AG04450 (cell line): ENCODE data around the gene TAS2R7. TPM values are rescaled to one million over a fixed set of nuclear protein-coding genes. Genes with fewer than 3 reads are reported as not detected.

ENCODE experiments used
- CTCF ChIA-PET: fragments of 300-600, 350-600 bp; formaldehyde crosslinking; extraction: SDS; loops from one replicate; lab custom pipeline; 2022; ENCODE audit warnings: antibody characterized with exemption, inconsistent platforms; lab: Charles Lee
- POLR2A ChIA-PET: fragments of 350-600 bp; formaldehyde crosslinking; extraction: SDS; loops from one replicate; lab custom pipeline; 2021; ENCODE audit warnings: antibody characterized with exemption, inconsistent platforms; lab: Yijun Ruan, JAX
- DNase-seq: peaks from one replicate; pipeline ENCODE4 v3.0.0-alpha.2; 2011; ENCODE audit warnings: low read depth, low spot score
- H3K27ac ChIP-seq: one replicate; pipeline ENCODE4 v1.5.1; 2012; ENCODE audit warnings: low read depth, low read length, control low read depth
- H3K27me3 ChIP-seq: one replicate; pipeline ENCODE4 v1.6.0; 2012; ENCODE audit warnings: low read length; ENCODE audit not compliant: control insufficient read depth, insufficient read depth
- H3K4me3 ChIP-seq: 2 replicates; pipeline ENCODE4 v1.5.1; 2011; ENCODE audit warnings: mild to moderate bottlenecking, low read depth, low read length, control low read depth
- H3K9me3 ChIP-seq: 2 replicates; pipeline ENCODE4 v1.5.1; 2012; ENCODE audit warnings: low read length; ENCODE audit not compliant: control insufficient read depth, insufficient read depth
- CTCF ChIP-seq: IDR thresholded peaks from 2 replicates; pipeline ENCODE4 v1.5.1; 2011; ENCODE audit warnings: low read depth, low read length, control low read depth, inconsistent platforms
- polyA plus RNA-seq: library from polyadenylated mRNA; depleted of rRNA; stranded (reverse); fragments of >200 nt; gene quantifications from 2 replicates; pipeline ENCODE4 v1.2.3, GENCODE V29; 2011

The TAS2R7 gene
- polyA plus RNA-seq, 1 experiment = not detected

- Histone ChIP-seq H3K9me3 (no peaks in the 10 kb centered on the region), H3K27me3 (no peaks in the 10 kb centered on the region), H3K4me3 (no peak overlapping the region), H3K27ac (no peak overlapping the region)
- no peak for TF ChIP-seq CTCF
- ChIA-PET CTCF (interaction anchor here (1.1 kb wide), 1 partner anchor 416 kb away, joined by 6 read pairs; no protein-coding TSS in a partner anchor), POLR2A (no interaction called here)
- no peak for DNase-seq
These were observed 19.2 kb downstream of the TAS2R7 start for GRCh38 chr12:10783252-10783651.

- Histone ChIP-seq H3K27ac (no peak overlapping the region), H3K4me3 (no peak overlapping the region), H3K27me3 (no peaks in the 10 kb centered on the region), H3K9me3 (no peaks in the 10 kb centered on the region)
- ChIA-PET CTCF (interaction anchor here (0.8 to 2.4 kb wide), 4 partner anchors 8 to 707 kb away, joined by 4 to 8 read pairs (median 6); no protein-coding TSS in a partner anchor), POLR2A (no interaction called here)
- no peak for DNase-seq
- no peak for TF ChIP-seq CTCF
These were observed 23.3 kb downstream of the TAS2R7 start for GRCh38 chr12:10779103-10779502.

GRCh38 chr12:10771132-10771733, 31.2 kb downstream of the TAS2R7 start:
- TF ChIP-seq CTCF = peak; percentile 65
- CTCF ChIA-PET = interaction anchor here (0.6 to 10.5 kb wide), 22 partner anchors 8 to 1020 kb away, joined by 3 to 200 read pairs (median 4); partner anchors contain the start of gene SMIM10L1
- no peak overlapping the region for H3K27ac ChIP-seq

GRCh38 chr12:10759657-10760056, 42.8 kb downstream of the TAS2R7 start:
- no peak for DNase-seq
- Histone ChIP-seq H3K27me3 (peaks cover 4% of the 10 kb centered on the region), H3K4me3 (no peak overlapping the region), H3K9me3 (peaks cover 8% of the 10 kb centered on the region; the same call in 1 of the 2 replicates), H3K27ac (no peak overlapping the region)
- POLR2A ChIA-PET = no interaction called here
- no peak for TF ChIP-seq CTCF
- CTCF ChIA-PET = interaction anchor here (0.6 to 2.2 kb wide), 5 partner anchors 10 to 727 kb away, joined by 4 to 16 read pairs (median 8); no protein-coding TSS in a partner anchor

More at GRCh38 chr12:10771132-10771733, 31.2 kb downstream of the TAS2R7 start:
- Histone ChIP-seq H3K27me3 (peaks cover 6% of the 10 kb centered on the region), H3K9me3 (no peaks in the 10 kb centered on the region), H3K4me3 (no peak overlapping the region)
- POLR2A ChIA-PET = no interaction called here
- peak; percentile 18 for DNase-seq

- Histone ChIP-seq H3K9me3 (peaks cover 8% of the 10 kb centered on the region; the same call in 1 of the 2 replicates), H3K27ac (no peak overlapping the region), H3K27me3 (peaks cover 4% of the 10 kb centered on the region), H3K4me3 (no peak overlapping the region)
- ChIA-PET POLR2A (no interaction called here), CTCF (no interaction called here)
- DNase-seq = no peak
- no peak for TF ChIP-seq CTCF
These were observed 46.2 kb downstream of the TAS2R7 start for GRCh38 chr12:10756194-10756593.
